ENCODE measurements around the gene KRTAP5-10.
"Not testable (repeated sequence)": the region's sequence is repeated elsewhere in the genome, so short reads cannot be mapped to it uniquely, and the experiment has no call there.

The KRTAP5-10 gene

DNA sequence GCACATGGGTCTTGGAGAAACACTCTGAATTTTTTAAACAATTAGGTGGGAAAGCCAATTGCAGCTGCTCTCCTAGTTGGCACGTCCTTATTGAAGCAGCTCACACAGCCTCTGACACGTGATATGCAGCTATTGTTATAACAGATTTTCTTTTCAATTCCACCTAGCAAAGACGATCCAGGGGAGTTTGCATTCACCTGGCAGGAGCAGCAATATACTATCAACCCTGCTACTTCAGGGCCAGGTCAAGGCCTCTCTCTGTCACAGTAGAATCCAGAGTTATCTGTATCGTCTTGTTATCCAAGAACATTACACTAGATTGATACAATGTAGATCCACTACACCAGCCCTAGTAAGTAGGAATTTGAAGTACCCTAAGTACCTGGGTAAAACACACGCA lies 9.1 kb downstream of the KRTAP5-10 start:
- no peak for DNase-seq

DNA sequence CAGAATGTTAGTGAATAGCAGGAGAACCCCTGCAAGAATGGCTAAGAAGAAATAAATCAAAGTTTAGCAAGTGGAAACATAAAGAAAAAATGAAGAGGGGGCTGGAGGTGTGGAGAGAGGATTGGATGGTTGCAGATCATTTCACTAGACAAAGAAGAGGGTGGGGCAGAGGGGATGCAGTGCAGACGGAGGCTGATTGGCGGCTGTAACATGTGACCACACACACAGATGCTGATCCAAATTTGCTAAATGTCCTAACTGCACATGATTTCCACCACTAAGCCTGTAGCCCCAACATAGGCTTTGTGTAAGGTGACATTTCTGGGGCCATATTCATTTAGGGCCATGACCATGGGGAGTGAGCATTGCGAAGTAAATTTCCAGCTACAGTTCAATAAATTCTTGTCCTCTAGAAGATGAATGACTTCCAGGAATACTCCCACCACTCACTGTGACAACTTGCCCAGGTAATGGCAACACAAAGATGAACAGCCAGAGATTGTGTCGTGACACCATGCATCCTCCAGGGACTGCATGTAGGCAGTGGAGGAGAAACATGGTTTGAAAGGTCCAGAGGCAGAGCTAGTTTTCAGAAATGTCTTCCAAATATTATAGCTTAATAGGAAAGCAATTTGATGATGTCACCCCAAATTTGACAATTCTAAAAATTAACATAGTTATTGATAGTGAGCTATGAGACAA lies 10.5 kb downstream of the KRTAP5-10 start:
- no peak for DNase-seq

DNA sequence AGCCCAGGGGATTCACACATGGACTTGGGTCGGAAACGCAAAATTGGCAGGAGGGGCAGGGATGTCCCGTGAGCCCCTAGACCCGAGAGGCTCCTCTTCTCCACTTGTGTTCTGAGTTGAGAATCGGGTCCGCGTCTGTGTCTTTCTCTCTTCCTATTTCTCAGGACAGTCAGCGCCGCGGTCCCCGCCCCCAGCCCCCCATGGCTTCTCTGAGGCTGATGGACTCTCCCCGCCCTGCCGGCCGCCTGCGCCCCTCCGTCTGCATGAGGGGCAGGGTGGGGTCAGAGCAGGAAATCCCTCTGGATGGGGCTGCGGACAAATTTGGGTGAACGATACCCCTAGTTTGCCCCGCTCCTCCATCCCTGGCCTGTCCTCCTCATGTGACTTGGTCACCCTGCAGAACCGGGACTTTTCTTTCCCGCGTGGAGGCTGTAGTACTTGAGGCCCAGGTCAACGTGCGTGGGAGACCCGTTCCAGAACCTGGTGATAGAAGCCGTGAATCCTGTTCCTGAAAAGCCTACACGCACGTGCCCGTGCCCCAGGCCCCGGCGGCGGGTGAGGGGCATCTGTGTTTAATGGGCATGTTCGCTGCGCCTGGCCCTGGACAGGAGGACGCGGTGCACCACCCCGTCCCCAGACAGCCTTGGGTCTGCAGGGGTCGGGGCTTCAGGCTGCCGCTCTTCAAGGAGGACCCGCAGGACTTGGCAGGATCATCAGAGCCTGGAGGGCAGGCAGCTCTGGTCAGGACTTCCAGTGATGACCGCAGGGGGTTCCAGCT lies 11.5 kb downstream of the KRTAP5-10 start:
- not testable (repeated sequence) for DNase-seq

DNA sequence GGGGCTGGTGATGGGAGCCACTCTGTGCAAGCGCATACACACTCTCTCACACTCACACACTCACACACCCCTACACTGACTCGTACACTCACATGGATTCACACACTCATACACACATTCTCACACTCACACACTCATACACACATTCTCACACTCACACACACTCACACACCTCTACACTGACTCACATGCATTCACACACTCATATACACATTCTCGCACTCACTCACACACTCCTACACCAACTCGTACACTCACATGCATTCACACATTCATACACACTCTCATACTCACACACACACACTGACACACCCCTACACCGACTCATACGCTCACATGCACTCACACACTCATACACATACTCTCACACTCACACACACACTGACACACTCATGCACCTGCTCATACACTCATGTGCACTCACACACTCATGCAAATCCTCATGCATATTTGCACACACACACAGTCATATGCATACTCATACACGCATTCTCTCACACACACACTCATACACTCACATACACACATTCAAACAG lies 12.2 kb downstream of the KRTAP5-10 start:
- DNase-seq, result no peak

DNA sequence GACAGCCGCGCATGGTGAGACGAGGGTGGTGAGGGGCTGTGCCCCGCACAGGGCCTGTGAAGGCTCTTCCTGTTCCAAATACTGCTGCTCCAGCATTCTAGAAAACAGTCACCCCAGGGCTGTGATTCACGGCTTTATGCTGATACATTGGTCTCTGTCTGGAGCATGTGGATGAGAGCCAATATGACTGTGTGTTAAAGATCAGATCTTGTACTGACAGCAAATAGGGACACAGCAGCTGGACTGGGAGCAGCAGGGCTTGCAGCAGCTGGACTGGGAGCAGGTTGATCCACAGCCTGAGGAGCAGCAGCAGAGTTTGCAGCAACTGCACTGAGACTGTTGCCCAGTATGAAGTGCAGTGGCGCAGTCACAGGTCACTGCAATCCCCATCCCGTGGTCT lies 14.2 kb downstream of the KRTAP5-10 start:
- not testable (repeated sequence) for DNase-seq

DNA sequence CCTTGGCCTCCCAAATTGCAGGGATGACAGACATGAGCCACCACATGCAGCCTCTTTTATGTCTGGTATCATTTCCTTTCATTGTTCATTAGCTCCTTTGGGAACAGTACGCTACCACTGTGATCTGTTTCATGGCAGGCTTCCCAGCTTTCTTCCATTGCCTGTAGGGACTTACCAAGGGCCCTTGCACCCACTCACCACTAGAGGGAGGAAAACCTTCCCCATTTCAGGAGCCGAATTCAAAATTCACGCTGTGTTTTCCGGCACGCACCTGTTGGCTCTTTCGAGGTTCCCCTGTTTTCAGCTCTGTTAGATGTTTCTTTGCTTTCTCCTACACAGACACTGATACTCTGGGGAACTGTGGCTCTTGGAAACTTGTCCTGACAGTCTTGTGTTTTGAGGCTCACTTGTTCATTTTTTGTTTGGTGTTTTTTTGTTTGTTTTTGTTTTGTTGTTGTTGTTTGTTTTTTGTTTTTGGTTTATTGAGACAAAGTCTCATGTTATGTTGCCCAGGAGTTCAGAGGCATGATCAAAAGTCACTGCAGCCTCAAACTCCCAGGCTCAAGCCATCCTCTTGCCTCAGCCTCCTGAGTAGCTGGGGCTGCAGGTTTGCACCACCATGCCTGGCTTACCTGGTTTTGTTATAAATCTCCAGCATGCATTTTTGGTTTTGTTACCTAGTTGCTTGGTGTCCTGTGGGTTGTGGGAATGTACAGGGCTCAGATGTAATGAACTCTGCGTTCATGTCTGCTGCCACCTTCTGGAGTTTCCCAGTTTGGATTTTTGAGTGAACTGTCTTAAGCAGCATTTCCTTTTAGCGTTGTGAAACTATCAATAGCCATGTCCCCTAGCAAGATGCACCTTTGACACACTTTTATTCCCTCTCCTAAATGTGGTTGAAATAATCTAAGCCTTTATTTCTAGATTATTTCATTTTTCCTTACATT lies 15.0 kb downstream of the KRTAP5-10 start:
- DNase-seq, result no peak

DNA sequence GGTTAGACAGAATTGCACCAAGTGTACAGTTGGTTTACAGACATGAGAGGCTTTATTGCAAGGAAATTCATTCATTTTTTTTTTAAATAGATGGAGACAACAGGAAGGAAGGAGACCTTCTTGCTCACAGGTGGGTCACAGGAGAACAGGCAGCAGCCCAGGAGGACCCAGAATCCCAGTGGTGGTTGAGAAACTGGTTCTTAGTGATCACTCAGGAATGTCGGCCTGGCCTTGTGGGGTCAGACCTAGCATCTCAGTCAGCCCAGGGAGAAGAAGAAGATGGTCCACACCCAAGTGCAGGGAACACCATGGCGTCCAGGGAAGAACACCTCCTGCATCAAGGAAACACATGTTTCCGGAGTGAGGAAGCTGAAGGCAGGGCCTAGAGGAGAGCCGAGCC lies 16.5 kb downstream of the KRTAP5-10 start:
- no peak for DNase-seq

DNA sequence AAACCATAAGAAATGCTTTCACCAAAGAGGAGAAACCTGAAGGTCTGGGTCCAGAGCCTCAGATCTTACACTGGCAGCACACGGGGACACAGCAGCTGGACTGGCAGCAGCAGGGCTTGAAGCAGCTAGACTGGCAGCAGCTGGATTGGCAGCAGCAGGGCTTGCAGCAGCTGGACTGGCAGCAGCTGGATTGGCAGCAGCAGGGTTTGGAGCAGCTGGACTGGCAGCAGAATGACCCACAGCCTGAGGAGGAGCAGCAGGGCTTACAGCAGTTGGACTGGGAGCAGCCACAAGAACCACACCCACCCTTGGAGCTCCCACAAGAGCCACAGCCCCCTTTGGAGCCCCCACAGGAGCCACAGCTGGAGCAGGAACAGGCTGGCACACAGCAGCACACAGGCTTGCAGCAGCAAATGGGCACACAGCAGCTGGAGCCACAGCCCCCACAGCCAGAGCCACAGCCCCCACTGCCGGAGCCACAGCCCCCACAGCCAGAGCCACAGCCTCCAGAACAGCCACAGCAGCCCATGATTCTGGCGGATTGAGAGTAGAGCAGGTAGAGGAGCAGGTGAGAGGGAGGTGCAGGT lies 17.0 kb downstream of the KRTAP5-10 start, which contains the start of gene KRTAP5-11:
Gene KRTAP5-11 (minus strand): TSS at position 567 of the 587 bp plus-strand sequence. CDS start 38 bp downstream, at position 529.
- no peak for DNase-seq

DNA sequence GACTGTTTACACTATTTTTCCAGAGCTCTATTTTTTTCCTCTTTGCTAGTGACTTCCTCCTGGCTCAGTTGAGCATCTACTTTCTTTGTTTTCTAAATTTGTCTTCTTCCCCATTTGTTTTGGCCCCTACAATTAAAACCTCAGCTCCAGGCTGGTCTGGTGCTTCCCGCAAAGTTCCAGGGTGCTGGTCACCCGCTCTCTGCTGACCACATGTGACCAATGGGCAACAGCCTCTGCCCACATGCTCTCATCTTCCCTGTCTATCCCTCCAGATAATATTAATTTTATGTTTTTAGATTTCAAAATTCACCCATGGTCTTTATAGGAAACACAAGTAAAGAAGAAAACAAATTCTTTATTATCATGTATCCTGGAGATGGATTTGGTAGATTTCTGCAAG lies 17.6 kb downstream of the KRTAP5-10 start:
- DNase-seq, result not testable (repeated sequence)

DNA sequence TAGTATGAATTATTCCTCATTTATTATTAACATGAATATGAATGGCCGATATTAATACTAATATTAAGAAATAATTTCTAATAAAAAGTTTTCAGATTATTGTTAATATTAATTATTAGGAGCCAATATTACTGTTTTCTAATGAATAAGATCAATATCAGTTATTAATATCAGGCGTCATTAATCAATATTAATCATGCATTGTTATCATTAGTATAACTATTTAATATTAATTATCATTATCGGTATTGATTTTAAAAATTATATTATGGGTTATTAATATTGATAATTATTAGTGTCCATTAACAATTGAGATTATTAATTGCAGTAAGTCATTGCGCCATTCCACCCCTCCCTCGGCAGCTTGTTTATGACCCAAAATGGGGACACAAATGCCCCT lies 20.3 kb downstream of the KRTAP5-10 start:
- not testable (repeated sequence) for DNase-seq

DNA sequence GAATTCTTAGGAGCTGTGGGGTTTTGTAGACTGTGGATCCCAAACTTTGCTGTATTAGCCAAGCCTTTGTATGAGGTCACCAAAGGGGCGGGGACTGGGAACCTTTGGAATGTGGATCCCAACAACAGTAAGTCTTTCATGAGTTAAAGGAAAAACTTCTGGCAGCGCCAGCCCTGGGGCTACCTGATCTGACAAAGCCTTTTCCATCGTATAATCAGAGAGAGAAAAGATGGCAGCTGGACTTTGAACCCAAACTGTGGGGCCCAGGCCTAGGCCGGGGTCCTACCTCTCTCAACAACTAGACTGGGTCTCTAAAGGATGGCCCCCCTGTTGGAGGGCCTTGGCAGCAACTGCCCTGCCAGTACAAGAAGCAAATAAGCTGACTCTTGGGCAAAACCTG lies 23.0 kb downstream of the KRTAP5-10 start:
- DNase-seq, result not testable (repeated sequence)

DNA sequence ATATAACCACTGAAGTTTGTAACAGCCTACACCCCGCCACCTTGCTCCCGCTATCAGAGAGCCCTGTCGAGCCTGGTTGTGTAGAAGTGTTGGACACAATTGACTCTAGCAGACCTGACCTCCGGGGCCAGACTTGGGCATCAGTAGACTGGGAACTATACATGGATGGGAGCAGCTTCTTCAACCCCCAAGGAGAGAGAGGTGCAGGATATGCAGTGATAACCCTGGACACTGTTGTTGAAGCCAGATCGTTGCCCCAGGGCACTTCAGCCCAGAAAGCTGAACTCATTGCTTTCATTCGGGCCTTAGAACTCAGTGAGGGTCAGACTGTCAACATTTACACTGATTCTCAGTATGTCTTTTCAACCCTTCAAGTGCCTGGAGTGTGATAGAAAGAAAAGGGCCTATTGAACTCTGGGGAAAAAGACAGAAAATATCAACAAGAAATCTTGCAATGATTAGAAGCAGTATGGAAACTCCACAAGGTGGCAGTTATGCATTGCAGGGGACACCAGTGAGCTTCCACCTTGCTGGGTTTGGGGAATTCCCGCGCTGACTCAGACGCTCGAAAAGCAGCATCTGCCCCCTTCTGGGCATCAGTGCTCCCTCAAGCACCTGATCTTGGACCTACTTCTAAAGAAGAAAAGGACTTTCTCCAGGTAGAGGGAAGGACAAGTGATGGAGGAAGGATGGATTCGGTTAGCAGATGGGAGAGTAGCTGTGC lies 23.6 kb downstream of the KRTAP5-10 start:
- not testable (repeated sequence) for DNase-seq

DNA sequence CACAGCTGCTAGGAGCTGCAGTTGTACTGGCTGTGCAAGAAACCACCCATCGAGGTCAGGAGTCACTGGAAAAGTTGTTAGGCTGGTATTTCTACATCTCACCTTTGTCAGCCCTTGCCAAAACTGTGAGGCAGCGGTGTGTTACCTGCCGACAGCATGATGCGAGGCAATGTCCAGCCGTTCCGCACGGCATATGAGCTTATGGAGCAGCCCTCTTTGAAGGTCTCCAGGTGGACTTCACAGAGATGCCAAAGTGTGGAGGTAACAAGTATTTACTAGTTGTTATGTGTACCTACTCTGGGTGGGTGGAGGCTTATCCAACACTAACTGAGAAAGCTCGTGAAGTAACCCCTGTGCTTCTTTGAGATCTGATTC lies 24.2 kb downstream of the KRTAP5-10 start:
- DNase-seq, result not testable (repeated sequence)

DNA sequence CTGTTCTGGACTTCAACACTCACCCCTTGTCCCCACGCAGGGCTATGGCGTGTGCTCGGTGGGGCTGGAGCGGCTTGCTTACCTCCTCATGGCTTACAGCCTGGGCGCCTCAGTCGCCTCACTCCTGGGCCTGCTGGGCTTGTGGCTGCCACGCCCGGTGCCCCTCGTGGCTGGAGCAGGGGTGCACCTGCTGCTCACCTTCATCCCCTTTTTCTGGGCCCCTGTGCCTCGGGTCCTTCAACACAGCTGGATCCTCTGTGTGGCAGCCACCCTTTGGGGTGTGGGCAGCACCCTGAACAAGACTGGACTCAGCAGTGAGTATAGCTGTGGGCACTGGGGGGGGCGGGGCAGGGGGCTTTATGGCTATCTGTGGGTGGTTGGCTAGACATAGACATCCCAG lies 37.9 kb downstream of the KRTAP5-10 start:
- DNase-seq, result not testable (repeated sequence)

DNA sequence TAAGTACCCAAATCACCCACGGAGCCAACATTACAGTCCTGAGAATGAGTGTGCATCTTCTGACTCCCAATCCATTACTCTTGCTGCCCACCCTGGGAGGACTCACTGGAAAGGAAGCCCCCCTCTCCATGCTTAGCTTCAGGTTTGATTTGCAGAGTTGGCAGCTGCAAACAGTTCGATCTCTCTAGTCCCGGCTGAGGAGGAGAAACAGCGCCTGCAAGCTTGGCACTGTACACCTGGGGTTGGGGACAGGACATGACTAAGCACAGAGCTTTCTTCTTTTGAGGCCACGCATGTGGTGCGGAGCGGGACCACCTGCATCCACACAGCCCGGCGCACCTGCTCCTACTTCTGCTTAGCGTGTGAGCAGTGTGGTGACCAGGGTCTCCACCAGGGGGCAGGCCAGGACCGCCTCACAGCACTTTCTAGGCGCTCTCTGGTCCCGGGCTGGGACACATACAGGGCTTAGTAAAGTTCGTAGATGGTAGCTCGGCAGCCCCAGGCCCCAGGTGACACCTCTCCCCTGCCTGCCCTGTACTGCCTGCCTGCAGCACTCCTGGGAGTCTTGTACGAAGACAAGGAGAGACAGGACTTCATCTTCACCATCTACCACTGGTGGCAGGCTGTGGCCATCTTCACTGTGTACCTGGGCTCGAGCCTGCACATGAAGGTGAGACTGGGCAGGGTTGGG lies 39.6 kb downstream of the KRTAP5-10 start:
- not testable (repeated sequence) for DNase-seq

DNA sequence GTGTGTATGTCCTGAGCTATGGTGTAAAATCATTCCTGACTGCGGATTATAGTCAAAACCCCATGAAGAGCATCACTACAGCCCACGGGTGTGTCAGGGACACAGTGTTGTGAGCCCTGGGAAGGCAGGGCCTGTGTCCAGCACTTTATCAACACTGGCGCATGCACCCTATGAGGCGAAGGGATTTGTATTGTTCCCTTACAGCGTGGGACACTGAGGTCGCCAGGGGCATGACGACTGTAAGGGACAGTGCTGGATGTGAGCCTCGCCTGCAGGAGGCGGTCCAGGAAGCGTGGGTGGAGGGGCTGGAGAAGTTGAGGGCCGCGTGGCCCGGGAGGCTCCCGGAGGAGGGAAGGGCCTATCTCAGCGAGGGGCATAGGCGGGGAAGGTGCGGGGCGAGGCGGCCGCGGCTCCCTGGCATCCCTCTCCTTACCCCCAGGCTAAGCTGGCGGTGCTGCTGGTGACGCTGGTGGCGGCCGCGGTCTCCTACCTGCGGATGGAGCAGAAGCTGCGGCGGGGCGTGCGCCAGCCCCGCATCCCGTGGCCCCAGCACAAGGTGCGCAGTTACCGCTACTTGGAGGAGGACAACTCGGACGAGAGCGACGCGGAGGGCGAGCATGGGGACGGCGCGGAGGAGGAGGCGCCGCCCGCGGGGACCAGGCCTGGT lies 41.6 kb downstream of the KRTAP5-10 start:
- DNase-seq, result not testable (repeated sequence)

DNA sequence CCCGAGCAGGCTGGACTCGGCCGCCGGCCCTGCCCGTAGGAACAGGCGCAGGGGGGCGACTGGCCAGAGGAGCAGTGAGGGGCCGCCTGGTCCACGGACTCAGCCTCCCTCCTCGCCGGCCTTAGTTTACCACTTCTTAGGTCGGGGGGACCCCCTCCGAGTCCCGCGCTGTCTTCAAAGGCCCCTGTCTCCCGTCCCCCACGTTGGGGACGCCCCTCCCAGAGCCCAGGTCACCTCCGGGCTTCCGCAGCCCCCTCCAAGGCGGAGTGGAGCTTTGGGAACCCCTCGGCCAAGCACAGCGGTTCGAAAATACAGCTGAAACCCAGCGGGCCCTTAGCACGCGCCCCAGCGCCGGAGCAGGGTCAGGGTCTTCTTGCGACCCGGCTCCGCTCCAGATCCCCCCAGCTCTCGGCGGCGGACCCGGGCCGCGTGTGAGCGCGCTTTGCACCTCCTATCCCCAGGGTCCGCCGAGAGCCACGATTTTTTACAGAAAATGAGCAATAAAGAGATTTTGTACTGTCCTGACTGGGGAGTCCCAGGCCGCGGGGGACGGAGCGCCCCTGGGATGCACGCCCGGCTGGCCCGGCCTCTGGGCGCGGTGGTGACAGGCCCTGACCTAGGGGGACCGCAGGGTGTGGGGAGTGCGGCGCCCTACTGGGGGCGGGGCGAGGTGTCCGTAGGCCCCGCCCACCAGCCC lies 42.3 kb downstream of the KRTAP5-10 start:
- DNase-seq, result not testable (repeated sequence)

DNA sequence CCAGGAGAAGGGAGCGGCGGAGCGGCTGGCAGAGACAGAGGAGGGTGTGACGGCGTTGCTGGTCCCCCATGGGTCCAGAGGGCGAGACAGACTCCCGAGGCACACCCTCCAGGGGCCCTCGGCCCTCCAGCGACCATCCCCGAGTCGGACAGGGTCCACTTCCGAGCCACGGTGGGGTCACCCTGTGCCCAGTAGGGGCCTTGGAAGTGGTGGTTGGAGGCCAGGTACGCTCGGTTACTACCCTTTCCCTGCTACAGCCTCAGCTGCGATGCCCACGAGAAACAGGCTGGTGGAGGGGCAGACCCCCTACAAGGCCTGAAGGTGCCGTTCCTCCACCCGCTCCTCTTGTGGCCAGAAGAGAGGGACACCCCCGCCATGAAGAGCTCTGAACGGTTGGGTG lies 42.9 kb downstream of the KRTAP5-10 start:
- DNase-seq, result not testable (repeated sequence)

DNA sequence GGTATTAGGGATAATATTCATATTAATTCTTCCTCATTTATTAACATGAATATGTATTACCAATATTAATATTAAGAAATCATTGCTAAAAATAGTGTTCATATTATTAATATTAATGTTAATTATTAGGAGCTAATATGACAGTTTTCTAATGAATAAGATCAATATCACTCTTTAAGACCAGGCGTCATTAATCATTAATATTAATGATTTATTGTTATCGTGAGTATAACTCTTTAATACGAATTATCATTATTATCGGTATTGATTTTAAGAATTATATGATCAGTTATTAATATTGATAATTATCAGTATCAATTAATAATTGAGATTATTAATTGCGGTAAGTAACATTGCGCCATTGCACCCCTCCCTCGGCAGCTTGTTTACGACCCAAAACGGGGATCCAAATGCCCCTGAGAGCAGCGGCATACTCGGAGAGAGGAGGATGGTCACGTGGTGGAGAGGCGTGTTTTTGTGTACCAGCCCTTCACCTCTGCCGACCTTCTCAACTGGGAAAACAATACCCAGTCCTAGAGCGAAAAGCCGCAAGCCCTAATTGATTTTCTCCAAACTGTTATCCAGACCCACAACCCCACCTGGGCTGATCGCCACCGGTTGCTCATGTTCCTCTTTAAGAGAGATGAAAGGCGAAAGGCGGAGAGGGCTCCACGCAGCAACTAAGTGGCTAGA lies 46.0 kb downstream of the KRTAP5-10 start:
- DNase-seq, result not testable (repeated sequence)
